HG02623 (cell line): ENCODE data around the gene HRAS.
A peak's percentile ranks its signal among the peaks of the same experiment; 100 is the strongest.

Source experiments
- ATAC-seq: cut with Tn5 transposase; IDR thresholded peaks from one replicate; pipeline ENCODE4 v1.9.1; 2021; ENCODE audit warnings: moderate library complexity; ENCODE audit not compliant: unreplicated experiment

The HRAS gene

GRCh38 chr11:514606-515005 is 20.8 kb downstream of the HRAS start:
- no peak for ATAC-seq

GRCh38 chr11:512761-513595 is 22.4 kb downstream of the HRAS start:
- ATAC-seq = no peak

- no peak for ATAC-seq
Measured at GRCh38 chr11:508956-509355, 26.4 kb downstream of the HRAS start.

GRCh38 chr11:507727-508515 is 27.5 kb downstream of the HRAS start:
- ATAC-seq = no peak

GRCh38 chr11:506995-507726 is 28.2 kb downstream of the HRAS start, which contains the start of gene RNH1:
Gene RNH1 (minus strand): TSS chr11:507242. CDS start chr11:502162, 5,080 bp downstream.
- peak; percentile 47 for ATAC-seq

GRCh38 chr11:506238-506994 is 29.0 kb downstream of the HRAS start:
- peak; percentile 62 for ATAC-seq

- no peak for ATAC-seq
Measured at GRCh38 chr11:504994-505344, 30.4 kb downstream of the HRAS start.

- ATAC-seq = no peak
Measured at GRCh38 chr11:504053-504993, 31.1 kb downstream of the HRAS start.

- ATAC-seq = no peak
Measured at GRCh38 chr11:503179-503981, 32.0 kb downstream of the HRAS start.

GRCh38 chr11:502288-503178 is 32.8 kb downstream of the HRAS start:
- no peak for ATAC-seq

- ATAC-seq = no peak
Measured at GRCh38 chr11:501683-502287, 33.6 kb downstream of the HRAS start.

- no peak for ATAC-seq
Measured at GRCh38 chr11:501001-501682, 34.2 kb downstream of the HRAS start.

- ATAC-seq = no peak
Measured at GRCh38 chr11:499201-500076, 35.9 kb downstream of the HRAS start.

- no peak for ATAC-seq
Measured at GRCh38 chr11:498297-499181, 36.8 kb downstream of the HRAS start.
